HG02884 (cell line): ENCODE measurements around the gene ARHGAP25.
"Not testable (repeated sequence)": the region's sequence is repeated elsewhere in the genome, so short reads cannot be mapped to it uniquely, and the experiment has no call there.

Experiments
- ATAC-seq: cut with Tn5 transposase; IDR thresholded peaks from one replicate; pipeline ENCODE4 v1.9.1; 2021; ENCODE audit warnings: mild to moderate bottlenecking, moderate library complexity; ENCODE audit not compliant: unreplicated experiment

The ARHGAP25 gene

DNA sequence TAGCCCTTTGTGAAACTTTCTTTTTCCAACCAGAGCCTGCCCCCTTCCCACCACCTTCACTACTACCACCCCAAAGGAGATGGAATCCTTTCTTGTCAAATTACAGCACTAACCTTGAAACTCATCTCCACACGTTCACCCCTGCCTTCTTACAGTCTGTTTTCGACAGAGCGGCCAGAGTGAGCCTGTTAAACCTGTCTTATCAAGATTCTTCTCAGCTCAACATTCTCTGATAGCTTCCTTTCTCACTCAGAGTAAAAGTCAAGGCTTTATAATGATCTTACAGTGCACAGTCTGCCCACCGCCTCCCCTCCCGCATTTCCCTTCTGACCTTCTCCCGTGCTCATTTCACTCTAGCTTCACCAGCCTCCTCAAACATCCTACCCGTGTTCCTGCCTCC is 56.0 kb downstream of the ARHGAP25 start:
- no peak for ATAC-seq

DNA sequence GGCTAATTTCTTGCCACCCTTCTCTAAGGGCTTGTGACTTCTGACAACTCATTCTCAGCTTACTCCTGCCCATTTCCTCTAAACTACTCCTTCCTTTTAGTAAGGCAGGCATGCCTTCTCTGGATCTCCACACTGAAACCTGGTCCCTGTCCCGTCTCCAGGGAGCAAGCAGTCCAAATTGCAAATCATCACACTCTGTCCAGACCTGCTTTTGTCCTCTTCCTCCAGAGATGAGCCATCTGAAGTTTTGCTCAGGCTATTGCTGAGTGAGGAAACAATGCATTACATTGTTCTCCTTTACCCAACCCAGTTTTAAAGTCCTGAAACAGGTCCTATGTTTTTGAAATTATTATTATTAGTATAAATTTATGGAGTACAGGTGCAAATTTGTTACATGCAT is 57.3 kb downstream of the ARHGAP25 start:
- no peak for ATAC-seq

DNA sequence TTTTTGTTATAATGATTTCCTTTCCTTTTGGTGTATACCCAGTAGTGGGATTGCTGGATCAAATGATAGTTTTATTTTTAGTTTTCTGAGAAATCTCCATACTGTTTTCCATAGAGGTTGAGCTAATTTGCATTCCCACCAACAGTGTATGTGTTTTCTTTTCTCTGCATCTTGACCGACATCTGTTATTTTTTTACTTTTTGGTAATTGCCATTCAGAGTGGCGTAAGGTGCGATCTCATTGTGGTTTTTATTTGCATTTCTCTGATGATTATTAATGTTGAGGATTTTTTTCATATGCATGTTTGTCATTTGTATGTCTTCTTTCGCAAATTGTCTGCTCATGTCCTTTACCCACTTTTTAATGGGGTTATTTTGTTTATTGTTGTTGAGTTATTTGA is 58.1 kb downstream of the ARHGAP25 start:
- no peak for ATAC-seq

DNA sequence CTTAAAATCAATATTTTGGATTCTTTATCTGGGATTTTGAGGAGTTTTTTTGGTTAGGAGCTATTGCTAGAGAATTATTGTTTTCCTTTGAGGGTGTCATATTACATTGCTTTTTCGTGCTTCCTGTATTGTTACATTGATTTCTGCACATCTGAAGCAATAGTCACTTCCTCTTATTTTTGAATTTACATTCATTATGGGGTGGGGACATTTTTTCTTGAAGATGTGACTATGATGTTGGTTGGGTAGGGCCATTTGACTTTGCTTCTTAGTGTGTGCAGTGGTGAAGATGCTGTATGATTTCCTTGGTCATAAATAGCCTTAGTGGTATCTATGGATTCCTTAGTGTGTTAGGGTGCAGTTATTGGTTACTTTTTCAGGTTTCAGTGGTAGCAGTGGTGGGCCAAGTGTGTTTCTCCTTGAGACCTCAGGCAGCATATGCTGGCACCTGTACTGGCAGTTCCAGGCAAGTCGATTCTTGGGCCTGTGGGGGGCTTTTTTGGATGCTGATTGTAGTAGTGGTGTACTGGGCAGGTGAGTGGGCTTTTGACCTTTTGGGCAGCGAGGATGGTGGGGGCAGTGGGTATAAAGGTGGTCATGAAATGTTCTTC is 61.8 kb downstream of the ARHGAP25 start:
- no peak for ATAC-seq

DNA sequence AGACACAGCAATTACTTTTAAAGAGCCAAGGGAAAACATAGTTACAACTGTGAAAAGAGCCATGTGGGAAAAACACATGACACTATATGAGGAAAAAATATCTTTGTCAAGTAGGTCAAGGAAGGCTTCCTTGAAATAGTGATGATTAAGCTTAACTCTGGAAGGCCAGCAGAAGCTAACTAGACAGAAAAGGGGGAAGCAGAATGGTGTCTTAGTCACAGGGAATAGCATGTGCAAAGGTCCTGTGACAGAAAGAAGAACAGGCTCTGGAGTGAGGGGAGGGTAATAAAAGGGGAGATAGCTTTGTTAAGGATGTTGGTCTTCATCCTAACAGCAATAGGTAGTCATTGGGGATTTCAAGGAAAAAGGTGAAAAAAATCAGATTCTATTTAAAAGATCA is 64.0 kb downstream of the ARHGAP25 start:
- no peak for ATAC-seq

DNA sequence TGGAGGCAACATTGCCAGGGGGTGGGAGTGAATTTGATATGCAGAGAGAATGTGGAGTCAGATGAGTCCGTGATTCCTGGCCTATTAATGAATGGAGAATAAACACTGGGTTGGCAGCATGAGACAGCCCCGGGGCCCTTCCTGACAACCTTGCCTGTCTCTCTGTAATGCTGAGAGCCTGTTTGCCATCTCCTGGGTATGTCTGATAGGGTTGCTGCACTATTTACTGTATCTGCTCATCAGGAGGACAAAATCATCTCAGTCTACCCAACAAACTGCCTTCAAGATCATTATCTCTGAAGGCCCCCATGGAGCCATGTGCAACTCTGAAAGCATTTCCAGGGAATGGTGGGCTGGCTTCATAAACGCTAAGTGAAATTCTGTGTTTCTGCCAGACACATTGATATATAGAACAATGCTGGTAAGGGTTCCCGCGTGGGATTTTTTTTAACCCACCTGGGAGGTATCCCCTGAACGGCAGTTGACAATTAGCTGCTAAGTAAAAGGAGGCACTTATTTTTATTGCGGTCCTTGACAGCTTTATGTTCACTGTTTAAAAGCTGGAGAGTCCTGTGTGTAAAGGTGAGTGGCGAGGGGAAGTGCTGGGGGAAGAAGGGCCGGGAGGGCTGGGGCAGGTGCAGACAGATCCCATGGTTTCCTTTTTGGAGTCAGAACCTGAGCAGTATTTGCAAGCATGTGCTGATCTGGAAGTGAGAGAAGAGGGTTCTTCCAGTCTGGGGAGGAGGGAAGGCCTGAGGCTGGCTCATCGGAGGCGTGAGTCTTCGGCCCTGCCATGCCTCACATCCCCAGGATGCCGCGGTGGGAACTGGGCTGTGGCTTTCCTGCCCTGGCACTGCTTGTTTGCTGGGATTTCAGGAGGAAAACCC is 64.8 kb downstream of the ARHGAP25 start:
- no peak for ATAC-seq

DNA sequence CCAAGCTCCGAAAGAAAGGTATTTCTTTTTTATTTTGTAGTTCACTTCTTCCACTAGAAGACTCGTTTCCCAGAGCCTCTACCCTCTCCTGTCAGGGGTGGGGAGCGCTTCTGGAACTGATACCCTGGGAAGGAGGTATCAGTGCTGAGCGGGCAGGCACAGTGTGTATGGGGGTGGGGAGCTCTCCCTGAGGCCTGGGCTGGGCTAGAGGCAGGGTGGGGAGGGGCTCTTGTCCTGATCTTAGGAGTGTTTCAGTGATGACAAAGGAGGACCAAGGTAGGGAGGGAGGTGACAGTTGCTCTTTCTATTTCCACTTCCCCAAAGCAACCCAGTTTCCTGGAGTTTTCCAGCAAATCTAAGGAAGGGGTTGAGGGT is 65.4 kb downstream of the ARHGAP25 start:
- ATAC-seq: no peak

DNA sequence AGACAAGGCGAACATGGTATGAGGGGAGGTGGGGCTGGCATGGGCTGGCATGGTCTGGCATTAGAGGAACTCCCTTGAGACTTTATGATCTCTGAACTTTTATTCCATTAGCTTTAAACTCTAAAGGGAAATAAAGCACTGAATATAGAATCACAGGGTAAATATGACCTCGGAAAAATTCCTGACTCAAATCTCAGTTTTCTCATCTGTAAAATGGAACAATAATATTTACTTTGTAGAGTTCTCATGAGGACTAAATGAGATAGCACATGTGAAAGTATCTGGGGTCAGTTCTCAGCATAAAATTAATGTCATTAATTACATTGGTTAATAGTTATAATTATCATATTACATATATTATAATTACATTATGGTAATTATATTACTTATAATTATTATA is 65.9 kb downstream of the ARHGAP25 start:
- no peak for ATAC-seq

DNA sequence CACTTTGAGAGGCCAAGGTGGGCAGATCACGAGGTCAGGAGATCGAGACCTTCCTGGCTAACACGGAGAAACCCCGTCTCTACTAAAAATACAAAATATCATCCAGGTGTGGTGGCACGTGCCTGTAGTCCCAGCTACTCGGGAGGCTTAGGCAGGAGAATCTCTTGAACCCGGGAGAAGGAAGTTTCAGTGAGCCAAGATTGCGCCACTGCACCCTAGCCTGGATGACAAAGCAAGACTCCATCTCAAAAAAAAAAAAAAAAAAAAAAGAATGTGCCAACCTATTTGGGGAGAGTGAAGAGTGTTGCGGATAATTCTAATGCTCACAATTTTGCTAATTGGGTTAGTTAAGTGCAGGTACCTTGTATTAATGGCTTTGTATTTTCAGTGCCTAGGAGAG is 67.5 kb downstream of the ARHGAP25 start:
- not testable (repeated sequence) for ATAC-seq

DNA sequence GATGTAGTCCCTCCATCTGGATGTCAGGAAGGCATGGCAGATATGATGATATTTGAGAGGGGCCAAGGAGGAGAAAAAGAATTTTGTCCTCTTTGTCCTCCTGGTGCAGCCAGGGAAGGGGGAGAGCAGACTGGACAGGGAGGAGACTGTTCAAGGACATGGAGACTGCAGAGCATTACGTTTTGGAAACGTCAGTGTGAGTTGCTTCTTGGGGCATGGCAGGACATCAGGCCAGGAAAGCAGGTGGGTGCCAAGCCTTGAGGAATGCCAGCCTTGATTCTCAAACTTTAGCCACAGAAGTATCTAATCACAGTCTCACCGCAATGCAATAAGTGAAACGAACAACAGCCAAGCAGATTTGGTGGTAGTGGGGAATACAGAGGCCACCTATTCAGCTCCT is 70.4 kb downstream of the ARHGAP25 start:
- ATAC-seq: no peak

DNA sequence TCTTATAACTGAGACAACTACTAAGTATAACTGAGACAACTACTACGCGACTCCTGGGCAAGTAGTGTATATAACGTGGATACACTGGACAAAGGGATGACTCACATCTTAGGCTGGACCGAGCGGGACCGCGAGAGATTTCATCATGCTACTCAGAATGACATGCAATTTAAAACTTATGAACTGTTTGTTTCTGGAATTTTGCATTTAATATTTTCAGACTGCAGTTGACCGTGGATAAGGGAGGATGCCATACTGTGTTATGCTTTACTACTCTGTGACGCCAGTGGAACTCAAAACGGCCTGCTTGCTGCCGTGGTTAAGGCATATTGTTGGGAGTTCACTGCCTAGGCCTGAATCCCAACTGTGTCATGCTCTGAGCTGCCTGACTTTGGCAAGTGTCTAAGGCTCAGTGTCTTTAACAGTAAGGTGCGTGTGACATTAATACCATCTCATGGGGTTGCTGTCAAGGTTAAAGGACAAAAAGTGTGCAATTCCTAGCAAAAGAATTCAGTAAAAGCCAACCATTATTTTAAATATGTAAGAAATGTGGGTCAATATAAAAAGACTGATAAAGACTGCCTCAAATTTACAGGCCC is 72.0 kb downstream of the ARHGAP25 start:
- no peak for ATAC-seq

DNA sequence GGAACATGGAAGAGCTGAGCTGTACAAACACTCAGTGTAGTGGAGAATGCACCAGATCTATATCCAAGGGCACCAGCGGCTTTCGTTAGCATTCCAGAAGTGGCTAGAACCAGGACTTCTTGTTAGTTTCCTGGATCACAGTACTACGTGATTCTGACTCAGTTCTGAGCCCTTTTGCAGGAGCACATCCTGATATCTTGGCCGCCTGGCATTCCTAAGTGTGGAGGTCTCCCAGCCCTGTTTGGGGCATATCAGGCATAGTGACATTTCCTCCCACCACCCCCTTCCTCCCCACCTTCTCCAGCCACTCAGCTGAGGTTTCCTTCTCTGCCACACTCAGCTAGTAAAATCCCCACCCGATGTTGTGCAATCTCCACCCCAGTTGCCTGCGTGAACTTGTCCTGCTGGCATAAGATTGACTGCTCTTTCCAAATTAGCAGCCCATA is 73.2 kb downstream of the ARHGAP25 start:
- no peak for ATAC-seq

DNA sequence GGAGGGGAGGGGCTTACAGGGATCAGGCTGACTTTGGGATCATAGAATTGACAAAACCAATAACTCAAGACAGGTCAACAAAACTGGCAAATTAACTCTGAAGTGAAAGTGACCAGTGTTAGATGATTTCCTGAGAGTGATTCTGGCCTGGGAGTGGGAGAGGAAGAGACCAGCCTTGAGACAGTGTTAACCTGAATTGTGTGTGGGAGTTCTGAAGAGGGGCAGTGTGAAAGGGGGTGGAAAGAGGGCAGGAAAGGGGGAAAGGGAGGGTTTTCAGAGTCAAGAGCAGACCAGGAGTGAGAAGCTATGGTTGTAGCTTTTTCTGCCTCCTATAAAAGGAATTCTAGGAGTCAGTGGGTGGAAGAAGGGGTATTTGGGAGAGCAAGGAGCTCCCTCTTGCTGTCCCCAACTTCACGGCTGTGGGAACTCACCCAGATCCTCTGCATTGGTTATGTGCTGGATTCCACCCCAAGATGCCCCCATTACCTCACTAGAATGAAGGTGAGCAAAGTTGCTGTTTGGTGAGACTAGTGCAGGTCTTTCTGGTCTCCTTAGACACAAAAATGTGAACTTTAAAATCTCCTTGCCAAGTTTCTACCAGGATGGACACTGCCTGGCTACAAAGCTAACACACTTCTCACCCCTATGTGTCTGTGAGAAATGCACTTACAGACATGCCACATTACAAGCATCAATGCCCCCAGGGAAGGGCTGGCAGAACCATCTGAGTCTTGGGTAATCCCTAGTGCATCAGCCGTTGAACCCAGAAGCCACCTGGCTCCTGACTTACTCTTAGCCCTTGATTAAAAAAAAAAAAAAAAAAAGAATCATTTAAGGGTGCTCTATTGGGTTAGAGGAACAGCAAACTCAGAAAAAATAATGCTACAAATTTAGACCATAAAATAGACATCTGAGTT is 75.0 kb downstream of the ARHGAP25 start:
- ATAC-seq: no peak

DNA sequence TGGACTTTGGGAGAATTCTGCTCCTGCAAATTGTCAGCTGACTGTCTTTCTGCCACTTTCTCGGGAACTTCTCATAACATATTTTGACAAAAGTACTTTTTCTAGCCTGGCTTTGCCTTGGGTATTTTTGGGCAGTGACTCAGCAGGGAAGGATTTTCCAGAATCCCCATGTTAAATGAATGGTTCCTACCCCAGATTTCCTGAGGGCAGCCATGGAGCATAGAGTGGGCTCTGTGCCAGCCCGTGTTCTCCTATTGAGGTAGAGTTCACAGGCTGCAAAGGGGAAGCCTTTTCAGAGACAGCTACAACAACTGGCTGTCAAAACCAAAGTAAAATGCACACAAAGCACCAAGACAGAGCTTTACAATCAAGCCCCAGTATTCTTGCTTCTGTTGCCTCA is 76.8 kb downstream of the ARHGAP25 start:
- ATAC-seq: no peak

DNA sequence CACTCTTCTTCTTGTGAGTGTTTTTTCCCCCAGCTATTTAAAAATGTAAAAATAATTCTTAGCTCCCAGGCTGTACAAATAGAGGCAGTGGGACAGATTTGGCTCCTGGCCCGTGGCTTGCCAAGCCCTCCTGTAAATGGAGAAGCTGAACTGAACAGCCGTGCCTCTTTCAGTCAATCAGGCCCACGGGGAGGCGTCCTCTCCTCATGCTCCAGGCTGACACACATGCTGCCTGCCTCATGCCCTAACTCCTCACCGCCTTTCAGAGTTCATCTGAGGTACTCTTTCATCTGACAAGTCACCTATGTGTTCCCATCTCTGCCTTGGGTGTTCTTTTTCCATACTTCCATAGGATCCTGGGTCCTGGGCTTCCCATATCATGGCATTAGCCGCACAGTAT is 77.6 kb downstream of the ARHGAP25 start:
- ATAC-seq: no peak

DNA sequence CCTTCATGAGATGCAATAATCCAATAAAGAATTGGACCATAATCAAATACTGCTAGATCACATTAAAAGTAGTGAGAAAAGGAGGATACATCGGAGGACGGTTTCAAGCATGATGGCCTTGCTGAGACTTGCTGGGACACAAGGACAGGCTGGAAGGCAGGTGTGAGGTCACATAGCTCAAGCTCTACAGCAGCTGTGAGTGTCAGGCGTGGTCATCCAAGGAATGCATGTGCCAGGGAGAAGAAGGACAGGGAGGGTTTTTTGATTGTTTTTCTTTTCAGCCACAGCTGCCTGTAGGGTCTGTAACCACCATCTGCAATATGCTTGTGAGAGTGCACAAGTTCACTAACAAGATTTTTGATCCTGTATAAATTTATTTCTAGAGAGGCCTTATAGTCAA is 79.0 kb downstream of the ARHGAP25 start:
- ATAC-seq: no peak

DNA sequence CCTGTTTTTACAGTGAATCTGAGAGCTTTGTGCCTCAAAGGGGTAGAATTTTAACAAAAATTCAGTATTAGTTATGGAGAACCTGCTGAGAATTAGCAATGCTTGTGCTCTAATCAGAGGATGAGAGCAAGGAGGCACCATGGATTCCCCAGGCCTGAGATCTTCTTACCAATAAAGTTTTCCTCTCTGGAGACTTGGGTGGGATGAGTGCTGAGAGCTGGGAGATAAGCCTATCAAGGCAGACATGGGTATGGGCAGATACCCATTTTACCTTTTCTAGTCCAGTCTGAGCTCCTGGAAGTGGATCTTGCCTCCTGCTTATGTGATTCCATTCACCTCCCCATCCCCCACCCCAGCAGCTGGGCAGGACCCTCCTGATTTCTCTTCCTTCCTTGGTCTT is 82.7 kb downstream of the ARHGAP25 start:
- no peak for ATAC-seq

DNA sequence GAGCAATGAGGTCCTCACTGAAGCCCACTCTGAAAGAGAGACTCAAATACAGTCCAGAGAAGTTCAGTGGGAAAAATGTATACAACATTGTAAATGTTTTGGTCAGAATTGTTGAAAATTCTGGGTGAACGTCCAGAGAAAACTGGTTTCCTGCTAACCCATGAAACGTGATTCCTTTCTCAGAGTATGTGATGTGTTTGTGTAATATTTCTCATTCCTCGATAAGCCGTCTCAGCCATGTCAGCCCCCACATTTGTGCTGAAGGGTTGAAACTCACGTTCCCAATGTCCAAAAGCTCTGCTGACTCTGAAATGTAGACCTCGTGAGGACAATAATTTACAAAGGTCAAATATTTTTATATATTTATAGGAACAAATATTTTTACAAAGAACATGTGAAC is 84.9 kb downstream of the ARHGAP25 start:
- no peak for ATAC-seq

DNA sequence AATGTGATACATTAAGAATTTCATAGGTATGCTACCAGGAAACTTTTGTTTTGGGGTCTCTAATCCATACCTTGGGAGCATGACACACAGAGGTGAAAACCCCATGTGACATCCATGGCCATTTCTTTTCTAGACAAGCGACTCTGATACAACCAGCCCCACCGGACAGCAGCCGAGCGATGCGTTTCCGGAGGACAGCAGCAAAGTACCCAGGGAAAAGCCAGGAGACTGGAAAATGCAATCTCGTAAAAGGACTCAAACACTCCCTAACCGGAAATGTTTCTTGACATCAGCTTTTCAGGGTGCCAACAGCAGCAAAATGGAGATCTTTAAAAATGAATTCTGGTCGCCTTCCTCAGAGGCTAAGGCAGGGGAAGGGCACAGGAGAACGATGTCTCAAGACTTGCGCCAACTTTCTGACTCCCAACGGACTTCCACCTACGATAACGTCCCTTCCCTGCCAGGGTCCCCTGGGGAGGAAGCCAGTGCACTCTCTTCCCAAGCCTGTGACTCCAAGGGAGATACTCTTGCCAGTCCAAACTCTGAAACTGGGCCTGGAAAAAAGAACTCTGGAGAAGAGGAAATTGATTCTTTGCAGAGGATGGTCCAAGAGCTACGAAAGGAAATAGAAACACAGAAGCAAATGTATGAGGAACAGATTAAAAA is 87.7 kb downstream of the ARHGAP25 start:
- no peak for ATAC-seq

DNA sequence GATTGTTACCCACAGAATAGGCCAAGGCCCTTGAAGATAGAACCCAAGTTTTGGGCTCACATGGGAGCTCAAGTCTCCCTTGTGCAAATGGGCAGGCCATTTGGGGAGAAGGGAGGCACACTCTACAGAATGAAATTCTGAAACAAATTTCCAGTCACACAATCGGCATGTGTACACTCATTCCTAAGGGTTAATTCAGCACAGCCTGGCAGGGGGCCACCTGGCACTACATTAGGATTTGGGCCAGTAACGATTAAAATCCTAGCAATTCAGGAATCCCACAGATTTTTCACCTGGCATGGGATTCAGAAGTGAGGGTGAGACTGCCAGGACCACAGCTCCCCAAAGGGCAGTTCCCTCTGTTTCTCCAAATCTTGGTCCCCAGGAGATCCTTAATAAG is 90.2 kb downstream of the ARHGAP25 start:
- no peak for ATAC-seq

DNA sequence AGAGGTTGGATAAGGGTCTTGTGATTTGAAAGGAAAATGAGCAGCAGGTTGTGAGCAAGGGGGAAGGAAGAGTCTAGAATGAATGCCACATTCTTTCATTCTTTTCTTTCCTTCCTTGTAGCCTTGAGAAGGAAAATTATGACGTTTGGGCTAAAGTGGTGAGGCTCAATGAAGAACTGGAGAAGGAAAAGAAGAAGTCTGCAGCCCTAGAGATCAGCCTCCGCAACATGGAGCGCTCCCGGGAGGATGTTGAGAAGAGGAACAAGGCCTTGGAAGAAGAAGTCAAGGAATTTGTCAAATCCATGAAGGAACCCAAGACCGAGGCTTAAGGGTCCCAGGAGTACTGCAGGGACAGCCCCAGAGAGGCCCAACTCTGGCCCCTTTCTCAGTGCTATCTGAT is 91.3 kb downstream of the ARHGAP25 start:
- ATAC-seq: no peak
